ENCODE results near the gene RAVER2.

DNA sequence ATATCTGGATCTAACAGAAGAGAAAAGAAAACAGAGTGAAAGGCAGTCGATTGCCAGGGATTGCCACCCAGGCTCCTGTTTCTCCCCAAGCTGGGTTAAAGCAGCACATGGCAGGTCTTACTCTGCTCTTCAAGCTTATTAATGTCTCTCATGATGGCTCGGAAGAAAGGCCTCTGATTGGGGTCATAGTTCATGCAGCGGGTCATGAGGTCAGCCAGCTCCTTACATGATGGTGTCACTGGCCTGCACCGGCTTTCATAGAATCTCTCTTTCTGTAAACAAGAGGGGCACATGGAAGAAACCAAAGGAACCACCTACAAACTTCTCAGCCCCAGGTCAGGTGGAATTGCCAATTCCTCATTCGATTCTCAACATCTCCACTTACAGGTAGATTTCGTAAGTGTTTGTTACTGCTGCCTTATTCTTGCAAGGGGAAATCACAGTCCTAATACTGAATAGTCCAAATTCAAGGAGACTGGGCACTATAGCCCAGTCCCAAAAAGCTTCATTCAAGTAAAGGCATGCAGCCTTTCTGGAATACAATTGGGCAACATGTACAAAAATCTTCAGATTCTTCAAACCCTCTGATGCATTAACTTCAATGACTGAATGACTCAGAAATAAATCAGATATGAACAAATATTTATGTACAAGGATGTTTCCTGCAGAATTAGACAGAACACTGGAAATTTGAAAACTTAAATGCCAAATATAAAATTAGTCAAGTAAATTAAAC is 96.6 kb downstream of the RAVER2 start:
- no peak for TF ChIP-seq EZH2 (IDR thresholded peaks at IDR 0.05; ENCODE audit: borderline replicate concordance, insufficient read depth, low read depth, low read length, poor library complexity, severe bottlenecking)
- TF ChIP-seq, protein P1, sequence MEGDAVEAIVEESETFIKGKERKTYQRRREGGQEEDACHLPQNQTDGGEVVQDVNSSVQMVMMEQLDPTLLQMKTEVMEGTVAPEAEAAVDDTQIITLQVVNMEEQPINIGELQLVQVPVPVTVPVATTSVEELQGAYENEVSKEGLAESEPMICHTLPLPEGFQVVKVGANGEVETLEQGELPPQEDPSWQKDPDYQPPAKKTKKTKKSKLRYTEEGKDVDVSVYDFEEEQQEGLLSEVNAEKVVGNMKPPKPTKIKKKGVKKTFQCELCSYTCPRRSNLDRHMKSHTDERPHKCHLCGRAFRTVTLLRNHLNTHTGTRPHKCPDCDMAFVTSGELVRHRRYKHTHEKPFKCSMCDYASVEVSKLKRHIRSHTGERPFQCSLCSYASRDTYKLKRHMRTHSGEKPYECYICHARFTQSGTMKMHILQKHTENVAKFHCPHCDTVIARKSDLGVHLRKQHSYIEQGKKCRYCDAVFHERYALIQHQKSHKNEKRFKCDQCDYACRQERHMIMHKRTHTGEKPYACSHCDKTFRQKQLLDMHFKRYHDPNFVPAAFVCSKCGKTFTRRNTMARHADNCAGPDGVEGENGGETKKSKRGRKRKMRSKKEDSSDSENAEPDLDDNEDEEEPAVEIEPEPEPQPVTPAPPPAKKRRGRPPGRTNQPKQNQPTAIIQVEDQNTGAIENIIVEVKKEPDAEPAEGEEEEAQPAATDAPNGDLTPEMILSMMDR (IDR thresholded peaks at IDR 0.05) = no peak
